GM12878 (cell line): ENCODE data around the gene PFKFB2. TPM values are rescaled to one million over a fixed set of nuclear protein-coding genes. Genes with fewer than 3 reads are reported as not detected.

Source experiments
- ATAC-seq: fragments of 200-7000 bp; cut with Tn5 transposase; 3 replicates; pipeline ENCODE4 v1.9.1; 2020; ENCODE audit warnings: mild to moderate bottlenecking, moderate library complexity
- BruUV-seq: library from RNA; stranded (reverse); fragments of 400-500 nt; replicated peaks from 2 replicates; lab custom pipeline; 2021; lab: Mats Ljungman, UMichigan
- CTCF ChIA-PET: fragments of 300-600 bp; sonication (Branson Sonifier 250); formaldehyde crosslinking; extraction: SDS; loops from one replicate; lab custom pipeline; 2021; ENCODE audit warnings: inconsistent platforms; lab: Yijun Ruan, JAX
- POLR2A ChIA-PET: fragments of 350-600 bp; formaldehyde crosslinking; extraction: SDS; loops from one replicate; lab custom pipeline; 2021; ENCODE audit warnings: inconsistent platforms; lab: Charles Lee
- RAD21 ChIA-PET: fragments of 300-600 bp; sonication (Branson Sonifier 250); formaldehyde crosslinking; loops from one replicate; lab custom pipeline; 2023; ENCODE audit warnings: antibody characterized with exemption; ENCODE audit not compliant: unreplicated experiment; lab: Charles Lee
- SMC1A ChIA-PET: fragments of 300-600 bp; sonication (Branson Sonifier 250); formaldehyde crosslinking; loops from one replicate; lab custom pipeline; 2023; ENCODE audit not compliant: unreplicated experiment, uncharacterized antibody; lab: Charles Lee
- DNase-seq: peaks from one replicate; pipeline ENCODE4 v3.0.0-alpha.2; 2011; ENCODE audit warnings: low read depth, low spot score
- FAIRE-seq: peaks from 3 replicates; lab custom pipeline; 2011; peaks lifted over from hg19 to GRCh38; lab: Jason Lieb, UNC
- H2AFZ ChIP-seq: 2 replicates; pipeline ENCODE4 v1.6.0; 2011; ENCODE audit warnings: low read depth, low read length, control low read depth; ENCODE audit not compliant: control insufficient read depth
- H3K27ac ChIP-seq: 2 replicates; pipeline ENCODE4 v1.5.1; 2011; ENCODE audit warnings: control low read depth; ENCODE audit not compliant: control insufficient read depth, insufficient read depth
- H3K27me3 ChIP-seq, 2 experiments: replicated peaks in 1 of 2; 2 replicates each; pipeline versions ENCODE4 v1.6.0 to v1.6.1; 2011; ENCODE audit warnings: low read length in 1 of 2; ENCODE audit not compliant: control insufficient read depth in 2 of 2, insufficient read depth in 2 of 2
- H3K36me3 ChIP-seq, 2 experiments: 2 replicates each; pipeline ENCODE4 v1.5.1; 2011; ENCODE audit warnings: low read length in 1 of 2; ENCODE audit not compliant: control insufficient read depth in 2 of 2, insufficient read depth in 2 of 2
- H3K4me1 ChIP-seq: 2 replicates; pipeline ENCODE4 v1.6.1; 2011; ENCODE audit warnings: mild to moderate bottlenecking, low read length, moderate library complexity, mixed read lengths; ENCODE audit not compliant: control insufficient read depth, insufficient read depth
- H3K4me2 ChIP-seq: 2 replicates; pipeline ENCODE4 v1.6.0; 2011; ENCODE audit warnings: control low read depth; ENCODE audit not compliant: control insufficient read depth, insufficient read depth
- H3K4me3 ChIP-seq: fragments of 200-600 bp; sonication (generic); 2 replicates; pipeline ENCODE4 v1.5.1; 2016
- H3K79me2 ChIP-seq: 2 replicates; pipeline ENCODE4 v1.6.0; 2011; ENCODE audit warnings: low read length; ENCODE audit not compliant: control insufficient read depth, insufficient read depth
- H3K9ac ChIP-seq: 2 replicates; pipeline ENCODE4 v1.8.0; 2011; ENCODE audit warnings: low read length, control low read depth, mixed read lengths; ENCODE audit not compliant: control insufficient read depth, insufficient read depth
- H3K9me3 ChIP-seq: replicated peaks from 3 replicates; pipeline ENCODE4 v1.5.1; 2011; ENCODE audit warnings: mild to moderate bottlenecking, low read length; ENCODE audit not compliant: control insufficient read depth, insufficient read depth
- H4K20me1 ChIP-seq: 2 replicates; pipeline ENCODE4 v1.6.0; 2011; ENCODE audit not compliant: control insufficient read depth, insufficient read depth
- CHD1 ChIP-seq: IDR thresholded peaks from 2 replicates; pipeline ENCODE4 v1.6.1; 2012; ENCODE audit warnings: low read depth, low read length, improper control_type of control experiment
- EED ChIP-seq: sonication (generic); IDR thresholded peaks from 2 replicates; pipeline ENCODE4 v1.6.1; 2016; ENCODE audit warnings: antibody characterized with exemption, low read depth
- EGR1 ChIP-seq, 2 experiments: IDR thresholded peaks; 1 replicate in 1 of 2; 2 replicates in 1 of 2; pipeline ENCODE4 v1.6.1; 2011 to 2012; ENCODE audit warnings: low read depth in 2 of 2, low read length in 2 of 2, borderline replicate concordance in 1 of 2, mild to moderate bottlenecking in 1 of 2, moderate library complexity in 1 of 2
- IKZF2 ChIP-seq, 2 experiments: fragments of 450-650 bp; IDR thresholded peaks; 2 replicates each; pipeline ENCODE4 v1.6.1; 2017; ENCODE audit warnings: mild to moderate bottlenecking in 2 of 2, moderate library complexity in 2 of 2
- IRF4 ChIP-seq: IDR thresholded peaks from 2 replicates; pipeline ENCODE4 v1.6.1; 2011; ENCODE audit warnings: low read depth, low read length
- MXI1 ChIP-seq: fragments of 150-350 bp; IDR thresholded peaks from 2 replicates; pipeline ENCODE4 v1.6.1; 2011; ENCODE audit warnings: low read depth, mild to moderate bottlenecking, inconsistent platforms, low read length, improper control_type of control experiment
- NBN ChIP-seq: fragments of 450-650 bp; IDR thresholded peaks from 2 replicates; pipeline ENCODE4 v1.6.1; 2016
- POLR2AphosphoS5 ChIP-seq: IDR thresholded peaks from 2 replicates; pipeline ENCODE4 v1.6.1; 2011; ENCODE audit warnings: mild to moderate bottlenecking, low read length, inconsistent platforms
- RB1 ChIP-seq: fragments of 450-650 bp; formaldehyde crosslinking; IDR thresholded peaks from 2 replicates; pipeline ENCODE4 v1.6.1; 2017; ENCODE audit warnings: mild to moderate bottlenecking, borderline replicate concordance
- SP1 ChIP-seq: IDR thresholded peaks from one replicate; pipeline ENCODE4 v1.6.1; 2011; ENCODE audit warnings: low read depth, low read length
- ZSCAN29 ChIP-seq: fragments of 450-650 bp; IDR thresholded peaks from 2 replicates; pipeline ENCODE4 v1.6.1; 2017; ENCODE audit warnings: mild to moderate bottlenecking, moderate library complexity
- WGBS: methylation state at CpG from one replicate; pipeline ENCODE4 v1.1.6; 2016; ENCODE audit warnings: low lambda C conversion rate; ENCODE audit not compliant: insufficient replicate concordance, insufficient coverage; ENCODE audit errors: missing lambda C conversion rate; 5-methylcytosine and 5-hydroxymethylcytosine counted together
- in situ Hi-C: fragments of 300-500 bp; cut with MboI; formaldehyde crosslinking; loops from 9 replicates; pipeline ENCODE4 v1.14.3; 2018; ENCODE audit warnings: mixed read lengths
- intact Hi-C: fragments of 100-400 bp; cut with micrococcal nuclease; formaldehyde crosslinking; loops from one replicate; pipeline ENCODE4 v1.14.2; 2022; ENCODE audit not compliant: unreplicated experiment
- polyA plus RNA-seq, 11 experiments: library from polyadenylated mRNA; depleted of rRNA in 4 of 11; unstranded in 6 of 11; stranded (reverse) in 5 of 11; fragments of >200 nt; fragmentation: Nextera tagmentation in 4 of 11; fragmentation: Illumina TruSeq in 1 of 11; extraction: Ambion mirVana in 4 of 11; extraction: Trizol in 1 of 11; gene quantifications; 1 replicate in 1 of 11; 2 replicates in 10 of 11; pipeline versions ENCODE4 v1.2.1 to v1.2.3, GENCODE V29; 2011 to 2016; ENCODE audit warnings: inconsistent platforms in 2 of 11, missing spikeins in 2 of 11, low read depth in 1 of 11
- total RNA-seq, 4 experiments: library from RNA; depleted of rRNA in 3 of 4; stranded (reverse); fragments of >200 nt in 3 of 4; fragmentation: Illumina TruSeq in 1 of 4; extraction: Trizol in 1 of 4; gene quantifications; 2 replicates each; pipeline versions ENCODE4 v1.2.1 to v1.2.3, GENCODE V29; 2013 to 2021

The PFKFB2 gene
- total and polyA plus RNA-seq, 10 of the 15 experiments (the other 5 are each of a cell fraction or from before 2014, with no cell fraction given), result 0.40 to 1.3 (median 1.0) TPM

DNA sequence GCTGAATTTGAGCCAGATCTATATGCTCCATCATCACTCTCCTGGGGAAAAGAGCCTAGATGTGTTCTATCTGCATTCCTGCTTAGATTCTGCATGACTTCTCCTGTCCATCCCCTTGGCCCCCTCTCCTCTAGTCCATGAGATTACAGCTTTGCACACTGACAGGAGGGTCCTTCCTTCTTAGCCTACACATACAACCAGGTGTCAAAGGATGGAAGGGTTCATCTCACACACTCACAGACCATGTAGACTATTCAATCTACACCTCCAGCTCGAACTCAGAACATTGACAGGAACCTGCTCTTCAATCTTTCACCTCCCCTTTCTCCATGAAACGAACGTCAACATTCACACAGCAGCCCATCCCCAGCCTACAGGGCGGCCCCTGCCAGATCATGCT is 34.4 kb upstream of the PFKFB2 start:
- in situ Hi-C loops, result no loop called here
- WGBS, result 29% methylated on average over 4 of the region's 4 CpGs
- H3K4me3 ChIP-seq, result no peak overlapping the region
- H3K27me3 ChIP-seq, result peaks cover 0 to 4% of the 10 kb centered on the region in 2 experiments; a peak in 3 of 4 replicates
- H3K4me1 ChIP-seq, result no peaks in the 10 kb centered on the region
- ChIA-PET RAD21 (no interaction called here), SMC1A (interaction anchor here (0.6 kb wide), 1 partner anchor 24 kb away, joined by 3 read pairs; no protein-coding TSS in a partner anchor), CTCF (interaction anchor here (1.1 to 2.0 kb wide), 2 partner anchors 14 to 27 kb away, joined by 4 to 5 read pairs; no protein-coding TSS in a partner anchor), POLR2A (no interaction called here)
- H3K9ac ChIP-seq, result no peak overlapping the region
- FAIRE-seq, result no peak
- BruUV-seq, result no TSS peak
- intact Hi-C loops, result no loop called here
- no peaks in the 10 kb centered on the region for H3K9me3 ChIP-seq
- no peak overlapping the region for H3K27ac ChIP-seq
- H3K79me2 ChIP-seq, result no peaks in the 10 kb centered on the region
- no peak for DNase-seq
- no peak overlapping the region for H2AFZ ChIP-seq
- ATAC-seq, result no peak
- no peak for TF ChIP-seq IRF4
- no peak for TF ChIP-seq NBN
- TF ChIP-seq EGR1 (IDR thresholded peaks at IDR 0.05; ENCODE audit: borderline replicate concordance in 1 of 2, low read depth in 2 of 2, low read length in 2 of 2), result no peak
- H3K4me2 ChIP-seq, result no peak overlapping the region
- no peaks in the 10 kb centered on the region for H3K36me3 ChIP-seq
- no peaks in the 10 kb centered on the region for H4K20me1 ChIP-seq

GRCh38 chr1:207019161-207019560 is 33.9 kb upstream of the PFKFB2 start:
- Histone ChIP-seq H3K4me3 (no peak overlapping the region), H3K27me3 (peaks cover 0 to 4% of the 10 kb centered on the region in 2 experiments; a peak in 3 of 4 replicates), H4K20me1 (no peaks in the 10 kb centered on the region), H3K9me3 (no peaks in the 10 kb centered on the region), H3K4me2 (no peak overlapping the region), H2AFZ (no peak overlapping the region), H3K27ac (no peak overlapping the region), H3K4me1 (no peaks in the 10 kb centered on the region), H3K79me2 (no peaks in the 10 kb centered on the region), H3K9ac (no peak overlapping the region), H3K36me3 (no peaks in the 10 kb centered on the region)
- ChIA-PET RAD21 (no interaction called here), POLR2A (interaction anchor here (0.6 kb wide), 1 partner anchor 228 kb away, joined by 3 read pairs; no protein-coding TSS in a partner anchor), SMC1A (interaction anchor here (1.0 kb wide), 1 partner anchor 13 kb away, joined by 3 read pairs; no protein-coding TSS in a partner anchor), CTCF (interaction anchor here (1.4 to 2.0 kb wide), 2 partner anchors 15 to 27 kb away, joined by 4 to 5 read pairs; no protein-coding TSS in a partner anchor)
- BruUV-seq, result no TSS peak
- ATAC-seq (no peak), FAIRE-seq (no peak), DNase-seq (no peak)
- intact Hi-C loops (no loop called here), in situ Hi-C loops (no loop called here)
- TF ChIP-seq POLR2AphosphoS5 (no peak), CHD1 (no peak), ZSCAN29 (no peak), SP1 (no peak), RB1 (no peak), MXI1 (no peak), EED (no peak), IKZF2 (IDR thresholded peaks at IDR 0.05) (no peak)
- WGBS, result 5% methylated on average over 2 of the region's 2 CpGs
